ENCODE data around the gene GPR107.

The GPR107 gene

DNA sequence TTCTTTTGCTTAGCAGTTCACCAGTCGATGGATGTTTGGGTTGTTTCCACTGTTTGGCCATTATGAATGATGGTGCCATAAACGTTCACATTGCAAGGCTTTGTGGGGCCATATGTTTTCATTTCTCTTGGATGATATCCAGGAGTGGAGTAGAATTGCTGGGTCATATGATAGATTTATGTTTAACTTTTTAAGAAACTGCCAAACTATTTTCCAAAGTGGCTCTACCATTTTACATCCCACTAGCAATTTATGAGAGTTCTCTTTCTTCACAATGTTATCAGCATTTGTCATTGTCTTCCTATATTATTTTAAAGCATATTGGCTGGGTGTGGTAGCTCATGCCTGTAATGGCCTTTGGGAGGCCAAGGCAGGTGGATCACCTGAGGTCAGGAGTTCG is 5.2 kb downstream of the GPR107 start:
- no peak for DNase-seq

- no peak for DNase-seq
Observed at GRCh38 chr9:130060296-130060695, 6.6 kb downstream of the GPR107 start.

DNA sequence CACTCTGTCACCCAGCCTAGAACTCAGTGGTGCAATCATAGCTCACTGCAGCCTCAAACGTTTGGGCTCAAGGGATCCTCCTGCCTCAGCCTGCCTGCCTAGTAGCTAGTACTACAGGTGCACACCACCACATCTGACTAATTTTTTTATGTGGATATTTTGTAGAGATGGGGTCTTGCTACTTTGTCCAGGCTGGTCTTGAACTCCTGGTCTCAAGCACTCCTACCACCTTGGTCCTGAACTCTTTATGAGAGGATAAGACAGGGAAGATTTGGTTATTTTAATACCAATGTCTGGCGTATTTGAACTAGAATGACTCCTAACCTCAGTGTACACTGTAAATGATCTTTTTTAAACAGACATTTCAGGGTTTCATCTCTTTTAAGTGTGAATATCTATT is 9.0 kb downstream of the GPR107 start:
- no peak for DNase-seq

- no peak for DNase-seq
Observed at GRCh38 chr9:130064621-130065020, 10.9 kb downstream of the GPR107 start.

DNA sequence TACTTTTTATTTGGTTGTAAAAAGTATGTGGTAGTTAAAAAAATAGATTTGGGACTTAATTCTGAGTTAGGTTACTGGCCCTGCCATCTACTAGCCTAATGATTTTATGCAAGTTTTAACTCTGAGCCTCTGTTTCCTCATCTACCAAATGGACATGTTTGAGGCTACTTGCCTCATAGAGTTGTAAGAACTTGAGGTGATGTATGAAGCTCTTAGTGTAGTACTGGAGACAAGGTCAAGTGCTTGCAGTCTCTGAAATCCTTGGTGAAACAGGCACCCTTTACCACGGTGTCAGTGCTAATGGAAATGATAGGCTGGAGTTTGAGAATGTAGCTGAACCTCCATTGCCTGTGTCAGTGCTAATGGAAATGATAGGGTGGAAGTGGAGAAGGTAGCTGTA is 15.3 kb downstream of the GPR107 start:
- no peak for DNase-seq

DNA sequence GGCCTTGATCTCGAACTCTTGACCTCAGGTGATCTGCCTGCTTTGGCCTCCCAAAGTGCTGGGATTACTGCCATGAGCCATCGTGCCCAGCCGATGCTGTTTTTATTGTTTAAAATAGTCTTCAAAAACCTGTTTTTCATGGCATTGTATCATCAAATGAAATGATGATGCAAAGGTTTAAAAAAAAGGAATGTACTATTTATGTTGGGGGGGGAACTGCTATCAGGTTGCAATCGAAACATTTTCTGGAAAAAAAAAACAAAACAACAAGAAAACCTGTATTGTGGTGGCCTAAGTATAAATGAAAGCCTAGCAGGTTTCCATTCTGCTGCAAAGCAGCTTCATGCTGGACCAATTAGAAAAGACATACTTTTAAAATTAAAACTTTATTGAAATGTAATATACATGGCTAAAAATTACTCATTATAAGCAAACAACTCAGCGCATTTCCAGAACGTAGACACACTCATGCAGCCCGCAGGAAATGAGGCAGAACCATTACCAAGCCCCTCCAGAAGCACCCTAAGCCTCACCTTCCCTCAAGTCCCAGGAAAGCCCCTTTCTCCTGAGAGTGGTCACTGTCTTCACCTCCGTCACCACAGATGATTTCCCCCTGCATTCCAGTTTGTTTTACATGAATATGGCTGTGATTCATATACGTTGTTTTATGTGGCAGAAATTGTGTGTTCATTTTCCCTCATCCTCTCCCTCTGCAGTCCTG is 19.0 kb downstream of the GPR107 start:
- DNase-seq, result no peak

DNA sequence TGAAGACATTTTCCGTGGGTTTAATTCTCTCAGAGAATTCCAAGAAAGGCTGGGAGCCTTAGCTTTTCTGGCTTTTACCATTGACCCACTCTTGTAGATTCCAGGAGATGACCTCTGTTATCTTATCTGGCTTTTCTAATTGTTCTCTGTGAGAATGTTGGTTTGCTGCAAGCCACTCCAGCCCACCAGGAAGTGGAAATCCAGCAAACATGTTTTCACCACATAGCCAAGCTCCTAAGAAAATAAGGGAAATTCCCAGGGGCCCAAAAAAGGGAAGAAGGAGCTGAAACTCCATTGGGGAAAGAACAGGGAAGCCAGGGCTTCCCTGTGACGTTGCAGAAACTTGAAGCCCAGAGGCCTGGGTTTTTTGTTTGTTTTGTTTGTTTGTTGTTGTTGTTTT is 19.7 kb downstream of the GPR107 start:
- no peak for DNase-seq

GRCh38 chr9:130078547-130078946 is 24.8 kb downstream of the GPR107 start:
- no peak for DNase-seq

DNA sequence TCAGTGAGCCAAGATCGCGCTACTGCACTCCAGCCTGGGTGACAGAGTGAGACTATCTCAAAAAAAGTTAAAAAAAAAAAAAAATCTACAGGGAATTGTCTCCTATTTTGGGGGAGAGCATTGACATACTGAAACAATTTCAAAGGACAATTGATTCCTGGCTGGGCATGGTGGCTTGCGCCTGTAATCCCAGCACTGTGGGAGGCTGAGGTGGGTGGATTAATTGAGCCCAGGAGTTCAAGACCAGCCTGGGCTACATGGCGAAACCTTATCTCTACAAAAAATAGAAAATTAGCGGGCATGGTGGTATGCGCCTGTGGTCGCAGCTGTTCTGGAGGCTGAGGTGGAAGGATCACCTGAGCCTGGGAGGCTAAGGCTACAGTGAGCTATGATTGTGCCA is 30.6 kb downstream of the GPR107 start:
- DNase-seq, result no peak

DNA sequence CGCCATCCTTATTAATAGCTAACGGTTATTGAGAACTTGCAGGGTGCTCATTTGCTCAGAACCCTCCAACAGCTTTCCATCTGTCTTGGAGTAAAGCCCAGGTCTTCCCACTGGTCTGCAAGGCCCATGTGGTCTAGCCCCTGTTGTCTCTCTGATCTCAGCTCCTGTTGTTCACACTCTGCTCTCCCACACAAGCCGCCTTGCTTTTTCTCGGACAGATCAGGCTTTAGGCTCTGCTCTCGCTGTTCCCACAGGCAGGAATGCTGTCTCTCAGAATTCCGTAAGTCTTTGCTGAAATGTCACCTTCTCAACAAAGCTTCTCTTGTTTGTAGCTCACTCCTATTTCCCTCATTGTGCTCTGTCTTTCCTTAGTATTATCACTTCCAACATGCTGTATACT is 34.3 kb downstream of the GPR107 start:
- no peak for DNase-seq

- no peak for DNase-seq
Observed at GRCh38 chr9:130089141-130089540, 35.4 kb downstream of the GPR107 start.

DNA sequence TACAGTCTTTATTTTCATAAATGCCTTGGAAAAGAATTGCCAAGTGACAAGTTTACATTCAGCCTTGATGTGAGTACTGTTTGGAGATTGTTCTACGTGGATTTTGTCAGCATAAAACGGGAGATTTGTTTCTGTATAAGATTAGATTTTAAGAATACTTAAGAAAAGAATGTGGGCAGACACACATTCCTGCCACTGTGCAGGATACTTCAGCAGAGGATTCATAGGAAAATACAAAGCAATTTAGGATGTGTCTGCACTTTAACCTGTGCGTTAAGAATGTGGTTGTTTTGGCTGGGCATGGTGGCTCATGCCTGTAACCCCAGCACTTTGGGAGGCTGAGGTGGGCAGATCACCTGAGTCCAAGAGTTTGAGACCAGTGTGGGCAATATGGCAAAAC is 37.2 kb downstream of the GPR107 start:
- DNase-seq, result no peak

DNA sequence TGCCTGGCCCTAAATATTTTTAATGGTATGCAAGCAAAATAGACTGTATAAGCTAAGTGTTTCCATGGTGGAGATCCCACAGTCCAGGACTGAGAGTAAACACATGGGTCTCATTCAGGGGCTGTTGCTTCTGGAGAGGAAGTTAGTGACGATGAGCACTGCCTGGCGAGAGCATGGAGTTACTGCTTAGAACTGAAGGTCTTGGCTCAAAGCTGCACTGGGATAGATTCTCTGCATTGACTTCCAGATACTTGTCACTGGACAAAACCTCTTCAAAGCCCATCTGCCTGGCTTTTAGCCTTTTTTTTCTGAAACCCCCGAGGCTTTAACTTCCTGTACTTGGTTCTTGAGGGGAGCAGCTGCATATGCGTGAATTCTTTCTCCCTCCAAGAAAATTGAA is 39.2 kb downstream of the GPR107 start:
- DNase-seq, result no peak

GRCh38 chr9:130095872-130096271 is 42.2 kb downstream of the GPR107 start:
- no peak for DNase-seq

DNA sequence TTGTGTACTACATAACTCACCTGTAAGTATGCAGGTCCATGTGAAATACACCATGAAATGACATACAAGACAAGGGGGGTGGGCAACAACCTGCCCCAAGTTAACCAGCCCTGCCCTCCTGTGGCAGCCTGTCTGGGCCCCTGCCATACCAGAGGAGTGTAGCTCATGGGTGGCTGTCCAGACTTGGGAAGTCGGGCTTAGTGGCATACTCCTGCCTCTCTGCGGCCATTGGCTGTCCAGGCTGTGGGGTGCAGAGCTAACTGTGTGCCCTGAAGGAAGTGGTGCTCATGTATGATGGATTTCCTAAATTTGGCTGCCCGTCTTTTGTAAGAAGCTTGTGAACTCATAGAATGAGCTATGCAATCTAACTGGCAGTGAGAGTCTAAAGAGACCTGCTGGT is 47.0 kb downstream of the GPR107 start:
- no peak for DNase-seq

GRCh38 chr9:130101915-130102314 is 48.2 kb downstream of the GPR107 start:
- DNase-seq, result no peak

DNA sequence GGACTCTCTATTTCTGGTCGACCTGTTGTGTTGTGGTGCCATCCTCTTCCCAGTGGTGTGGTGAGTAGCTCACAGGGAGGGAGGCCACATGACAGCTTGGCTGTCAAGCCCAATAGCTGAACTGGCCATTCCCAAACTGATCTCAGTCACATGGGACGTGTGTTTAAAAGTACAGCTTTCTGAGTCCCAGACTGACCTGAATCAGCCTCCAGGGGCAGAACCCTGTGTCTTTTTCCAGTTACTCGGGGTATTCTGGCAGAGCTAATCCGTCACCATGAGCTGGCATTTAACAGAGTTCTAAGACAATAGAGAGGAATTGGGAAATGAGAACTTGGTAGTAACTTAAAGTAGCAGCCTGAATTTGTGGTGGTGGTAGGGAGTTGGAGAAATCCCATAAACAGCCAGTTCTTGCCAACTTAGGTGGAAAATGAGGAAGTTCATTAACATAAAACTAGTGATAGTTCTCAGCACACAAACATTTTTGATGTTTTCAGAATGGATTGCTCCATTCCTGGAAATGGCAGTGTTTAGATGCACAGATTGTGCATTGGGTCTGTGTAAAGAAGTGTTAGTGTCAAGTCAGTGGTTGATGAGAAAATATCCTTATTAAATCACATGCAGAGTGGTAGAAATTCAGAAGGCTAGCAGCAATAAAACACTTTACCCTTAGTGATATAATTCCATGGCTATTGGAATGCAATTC is 50.9 kb downstream of the GPR107 start:
- no peak for DNase-seq

DNA sequence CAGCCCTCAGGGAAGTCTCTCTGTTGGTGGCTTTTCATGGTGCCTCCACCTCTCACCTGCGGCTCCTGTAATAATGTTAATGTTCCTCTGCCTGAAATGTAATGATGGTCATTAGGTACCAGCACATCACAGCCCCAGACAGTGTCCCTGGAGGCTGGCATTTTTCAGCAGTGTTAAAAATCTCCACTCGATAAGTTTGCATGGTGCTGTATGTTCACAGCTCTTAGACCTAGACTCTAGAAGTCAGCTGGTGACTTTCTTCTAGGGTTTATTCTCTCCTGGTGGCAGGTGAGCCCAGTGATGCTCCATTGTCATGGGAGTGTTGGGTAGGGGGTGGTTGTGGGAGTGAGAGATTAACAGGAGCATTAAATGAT is 53.1 kb downstream of the GPR107 start:
- no peak for DNase-seq

DNA sequence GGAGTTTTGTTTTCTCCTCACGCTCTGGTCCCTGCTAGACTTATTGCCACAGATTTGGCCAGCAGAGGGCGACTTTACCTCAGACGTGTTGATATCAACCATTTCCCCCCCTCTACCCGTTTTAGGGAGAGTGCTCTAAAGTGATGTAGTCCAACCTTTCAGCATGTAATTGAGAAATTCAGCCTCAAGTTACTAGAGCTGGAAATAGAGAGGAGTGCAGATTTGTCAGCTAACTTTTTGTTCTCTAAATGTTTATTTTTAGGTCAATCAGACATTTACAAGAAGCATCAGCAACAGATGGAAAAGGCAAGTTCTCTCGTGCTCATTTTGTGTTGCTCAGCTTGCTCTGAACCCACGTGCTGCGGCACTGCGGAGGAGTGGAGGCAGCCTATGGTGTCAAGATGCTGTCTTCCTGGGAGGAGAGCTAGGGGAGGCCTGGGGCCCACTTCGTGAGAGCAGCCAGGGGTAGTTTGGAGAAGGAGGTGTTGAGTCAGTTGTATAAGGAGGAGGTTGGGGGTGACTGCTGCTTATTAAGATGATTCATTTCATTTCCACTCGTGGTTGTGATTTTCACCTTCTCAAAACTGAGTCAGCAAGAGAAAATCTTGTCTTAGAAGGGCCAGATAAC is 53.6 kb downstream of the GPR107 start:
- DNase-seq, result peak in 1 of 2 experiments; percentile 59

DNA sequence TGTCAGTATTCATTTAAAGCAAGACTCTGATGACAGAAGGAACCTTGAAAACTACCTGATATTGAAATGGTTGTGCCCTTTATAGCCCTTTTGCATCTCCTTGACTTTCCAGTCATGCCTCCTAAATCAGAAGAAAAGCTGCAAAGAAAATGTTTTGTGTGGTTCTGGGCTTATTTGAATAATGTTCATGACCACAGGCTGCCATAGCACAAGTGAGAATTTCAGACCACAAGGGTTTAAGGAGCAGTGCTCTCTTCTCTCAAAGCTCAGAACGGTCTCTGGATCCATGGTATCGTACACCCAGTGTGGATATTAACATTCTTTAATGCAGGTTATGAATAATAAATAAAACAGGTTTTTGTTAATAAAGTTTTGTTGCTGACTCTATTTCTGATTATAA is 54.2 kb downstream of the GPR107 start:
- no peak for DNase-seq

GRCh38 chr9:130110166-130110565 is 56.5 kb downstream of the GPR107 start:
- DNase-seq, result no peak

- no peak for DNase-seq
Observed at GRCh38 chr9:130110596-130111021, 56.9 kb downstream of the GPR107 start.

DNA sequence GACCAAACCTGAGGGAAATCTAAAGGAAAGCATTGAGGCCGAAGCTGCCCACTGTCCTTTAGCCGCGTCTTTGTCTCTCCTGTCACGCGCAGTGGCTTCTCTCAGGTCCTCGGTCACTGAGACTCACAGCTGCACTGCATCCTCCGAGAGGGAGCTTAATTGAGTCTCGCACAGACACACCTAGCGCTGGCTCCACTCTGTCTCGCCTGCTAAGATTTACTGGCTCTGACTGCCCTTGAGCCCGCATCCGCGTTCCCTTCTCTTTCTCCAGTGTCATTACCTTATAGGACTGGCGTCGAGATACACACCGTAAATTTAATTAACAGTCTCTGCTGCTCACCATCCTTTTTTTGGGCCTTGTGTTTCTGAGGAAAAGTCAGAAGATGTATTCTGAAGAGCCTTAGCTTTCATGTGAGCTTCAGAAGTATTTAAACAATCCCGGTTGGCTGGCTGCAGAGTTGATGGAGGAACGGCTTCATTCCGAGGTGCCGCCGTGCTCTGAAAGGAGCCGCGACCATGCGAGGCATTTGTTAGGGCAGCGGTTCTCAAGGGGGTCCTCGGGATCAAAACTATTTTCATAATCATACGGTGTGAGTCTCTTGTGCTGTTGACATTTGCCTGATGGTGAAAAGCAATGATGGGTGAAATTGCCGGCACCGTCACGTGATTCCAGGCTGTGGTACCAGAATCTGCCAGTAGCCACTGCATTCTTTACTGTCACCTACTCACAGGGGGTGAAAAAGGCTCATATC is 58.3 kb downstream of the GPR107 start:
- no peak for DNase-seq

All from SW 1271 (cell line).